Measurements from ENCODE around the gene RYR1.

DNA sequence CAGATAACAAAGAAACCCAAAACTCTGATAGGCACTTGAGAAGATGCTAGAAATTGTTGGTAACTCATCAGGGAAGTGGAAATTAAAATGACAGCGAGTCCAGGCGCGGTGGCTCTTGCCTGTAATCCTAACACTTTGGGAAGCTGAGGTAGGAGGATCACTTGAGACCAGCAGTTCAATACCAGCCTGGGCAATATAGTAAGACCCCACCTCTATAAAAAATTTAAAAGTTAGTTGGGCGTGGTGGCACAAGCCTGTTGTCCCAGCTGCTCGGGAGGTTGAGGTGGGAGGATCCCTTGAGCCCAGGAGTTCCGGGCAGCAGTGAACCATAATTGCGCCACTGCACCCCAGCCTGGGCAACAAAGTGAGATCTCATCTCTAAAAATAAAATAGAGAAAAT lies 2.6 kb upstream of the RYR1 start:
- TF ChIP-seq POLR2A (IDR thresholded peaks at IDR 0.05; ENCODE audit: low read depth, low read length), result no peak
- no peak for TF ChIP-seq POLR2AphosphoS5 (IDR thresholded peaks at IDR 0.05; ENCODE audit: low read depth, low read length)

All from GM12892 (cell line).